ENCODE measurements around the gene MPST. TPM values are rescaled to one million over a fixed set of nuclear protein-coding genes. Genes with fewer than 3 reads are reported as not detected.
A peak's percentile ranks its signal among the peaks of the same experiment; 100 is the strongest.

The MPST gene
- total and polyA plus RNA-seq, 12 donors = 27.1 to 192 (median 47.0) TPM

GRCh38 chr22:37052386-37053309 lies 33.1 kb downstream of the MPST start:
- peaks cover 0 to 31% (median 11%) of the 10 kb centered on the region in 9 donors for H3K36me3 ChIP-seq
- TF ChIP-seq CTCF (IDR thresholded peaks at IDR 0.05) = no peak
- no peaks in the 10 kb centered on the region for H3K9me3 ChIP-seq
- H3K27ac ChIP-seq = peak overlapping the region in 9 of 10 donors; percentile 4 to 81 (median 54)
- DNase-seq (peak in 1 of 2 donors; percentile 13), ATAC-seq (peak in 3 of 8 donors; percentile 4 to 9 (median 8))
- intact Hi-C loops (cut with DNase I) = no loop called here
- no peaks in the 10 kb centered on the region for H3K27me3 ChIP-seq
- peak overlapping the region in 9 of 10 donors; percentile 67 to 81 (median 74) for H3K4me3 ChIP-seq
- peaks cover 6 to 36% (median 24%) of the 10 kb centered on the region in 9 donors for H3K4me1 ChIP-seq
- 62 to 70% methylated on average over 25 of the region's 25 CpGs for WGBS, 2 donors

- H3K4me3 ChIP-seq = no peak overlapping the region
- peaks cover 0 to 39% (median 11%) of the 10 kb centered on the region in 9 donors for H3K36me3 ChIP-seq
- peaks cover 6 to 36% (median 24%) of the 10 kb centered on the region in 9 donors for H3K4me1 ChIP-seq
- peak; percentile 21 to 84 (median 71) for ATAC-seq
- H3K27me3 ChIP-seq = no peaks in the 10 kb centered on the region
- peak overlapping the region in 9 of 10 donors; percentile 4 to 81 (median 54) for H3K27ac ChIP-seq
- WGBS, 2 donors = 47 to 64% methylated on average over 16 of the region's 16 CpGs
- no peaks in the 10 kb centered on the region for H3K9me3 ChIP-seq
- intact Hi-C loops (cut with DNase I) = no loop called here
- no peak for TF ChIP-seq CTCF (IDR thresholded peaks at IDR 0.05)
- DNase-seq = peak; percentile 44 to 46
These were observed 33.9 kb downstream of the MPST start for GRCh38 chr22:37053310-37054055.

- peak overlapping the region in 7 of 10 donors; percentile 15 to 73 (median 49) for H3K27ac ChIP-seq
- ATAC-seq (peak in 1 of 8 donors; percentile 2), DNase-seq (no peak)
- no peak for TF ChIP-seq CTCF (IDR thresholded peaks at IDR 0.05)
- H3K27me3 ChIP-seq = no peaks in the 10 kb centered on the region
- 88 to 89% methylated on average over 8 of the region's 8 CpGs for WGBS, 2 donors
- H3K36me3 ChIP-seq = peaks cover 0 to 44% (median 11%) of the 10 kb centered on the region in 9 donors
- no peaks in the 10 kb centered on the region for H3K9me3 ChIP-seq
- intact Hi-C loops (cut with DNase I) = no loop called here
- H3K4me1 ChIP-seq = peaks cover 6 to 36% (median 24%) of the 10 kb centered on the region in 9 donors
- H3K4me3 ChIP-seq = no peak overlapping the region
These were observed 34.5 kb downstream of the MPST start for GRCh38 chr22:37054056-37054395.
